Inflammatory macrophage treated with lipopolysaccharide for 4 hours (primary cell): ENCODE data around the gene BTRC.
"Not testable (repeated sequence)": the region's sequence is repeated elsewhere in the genome, so short reads cannot be mapped to it uniquely, and the experiment has no call there.

ENCODE experiments used
- DNase-seq: peaks from one replicate; pipeline ENCODE4 v3.0.0-alpha.2; 2020

Gene BTRC

GRCh38 chr10:101353692-101354327 is at the start of gene BTRC:
Gene BTRC (plus strand): TSS chr10:101354165. CDS start chr10:101354181, 16 bp downstream.
- DNase-seq, result peak; percentile 99

GRCh38 chr10:101304316-101304715 is 49.6 kb upstream of the BTRC start:
- DNase-seq, result no peak

- no peak for DNase-seq
These were observed 48.4 kb upstream of the BTRC start for GRCh38 chr10:101305320-101306241.

- no peak for DNase-seq
These were observed 45.9 kb upstream of the BTRC start for GRCh38 chr10:101308051-101308450.

GRCh38 chr10:101310529-101311184 is 43.3 kb upstream of the BTRC start:
- no peak for DNase-seq

- DNase-seq, result no peak
These were observed 42.5 kb upstream of the BTRC start for GRCh38 chr10:101311185-101312066.

GRCh38 chr10:101319241-101319915 is 34.6 kb upstream of the BTRC start:
- DNase-seq, result peak; percentile 10

- DNase-seq, result no peak
These were observed 32.9 kb upstream of the BTRC start for GRCh38 chr10:101321073-101321472.

- no peak for DNase-seq
These were observed 31.5 kb upstream of the BTRC start for GRCh38 chr10:101322266-101323108.

GRCh38 chr10:101323495-101323894 is 30.5 kb upstream of the BTRC start:
- DNase-seq, result no peak

GRCh38 chr10:101327454-101327853 is 26.5 kb upstream of the BTRC start:
- not testable (repeated sequence) for DNase-seq

- DNase-seq, result no peak
These were observed 24.5 kb upstream of the BTRC start for GRCh38 chr10:101329341-101330032.

GRCh38 chr10:101330231-101330630 is 23.7 kb upstream of the BTRC start:
- DNase-seq, result no peak

- no peak for DNase-seq
These were observed 23.2 kb upstream of the BTRC start for GRCh38 chr10:101330631-101331225.

- no peak for DNase-seq
These were observed 22.0 kb upstream of the BTRC start for GRCh38 chr10:101331956-101332355.

- not testable (repeated sequence) for DNase-seq
These were observed 19.7 kb upstream of the BTRC start for GRCh38 chr10:101334259-101334658.

- DNase-seq, result no peak
These were observed 17.6 kb upstream of the BTRC start for GRCh38 chr10:101336382-101336781.

- no peak for DNase-seq
These were observed 16.1 kb upstream of the BTRC start for GRCh38 chr10:101337836-101338235.

GRCh38 chr10:101341438-101341837 is 12.5 kb upstream of the BTRC start:
- no peak for DNase-seq

GRCh38 chr10:101346177-101346576 is 7.8 kb upstream of the BTRC start:
- no peak for DNase-seq
